ENCODE results near the gene UNC5A.

GRCh38 chr5:176904276-176904675 lies 93.9 kb downstream of the UNC5A start:
- TF ChIP-seq CTCF (IDR thresholded peaks at IDR 0.05 in 2 of 3, conservative IDR thresholded peaks at IDR 0.05 in 1 of 3; ENCODE audit: borderline replicate concordance in 1 of 3, insufficient read depth in 1 of 3, low read depth in 2 of 3, low read length in 2 of 3) (no peak), SIN3A (IDR thresholded peaks at IDR 0.05; ENCODE audit: low read depth) (no peak), MAX (IDR thresholded peaks at IDR 0.05) (no peak), ELF1 (IDR thresholded peaks at IDR 0.05; ENCODE audit: borderline replicate concordance, low read depth) (no peak), POLR2A (IDR thresholded peaks at IDR 0.05; ENCODE audit: borderline replicate concordance, extremely low read depth, insufficient read depth, insufficient read length) (no peak), EZH2 (IDR thresholded peaks at IDR 0.05) (no peak), POLR2AphosphoS5 (IDR thresholded peaks at IDR 0.05; ENCODE audit: low read depth, low read length) (no peak)
